HG03139 (cell line): ENCODE results near the gene DUSP8.
"Not testable (repeated sequence)": the region's sequence is repeated elsewhere in the genome, so short reads cannot be mapped to it uniquely, and the experiment has no call there.

Experiments
- ATAC-seq: cut with Tn5 transposase; IDR thresholded peaks from one replicate; pipeline ENCODE4 v1.9.1; 2021; ENCODE audit not compliant: unreplicated experiment

Gene DUSP8

GRCh38 chr11:1589191-1589963, 17.3 kb upstream of the DUSP8 start:
- ATAC-seq = not testable (repeated sequence)

GRCh38 chr11:1586699-1587098, 14.6 kb upstream of the DUSP8 start:
- ATAC-seq = no peak

- ATAC-seq = not testable (repeated sequence)
Observed at GRCh38 chr11:1584661-1585370, 12.7 kb upstream of the DUSP8 start, which contains the start of gene KRTAP5-1. Gene KRTAP5-1, minus strand, starts transcription at chr11:1585283. Its CDS starts 34 bp downstream, at chr11:1585249.

GRCh38 chr11:1582909-1583308, 10.8 kb upstream of the DUSP8 start:
- not testable (repeated sequence) for ATAC-seq

GRCh38 chr11:1581976-1582375, 9.9 kb upstream of the DUSP8 start:
- ATAC-seq = no peak

- no peak for ATAC-seq
Observed at GRCh38 chr11:1576825-1577224, 4.8 kb upstream of the DUSP8 start.

- ATAC-seq = not testable (repeated sequence)
Observed at GRCh38 chr11:1575756-1576155, 3.7 kb upstream of the DUSP8 start.

- ATAC-seq = no peak
Observed at GRCh38 chr11:1574933-1575242, 2.8 kb upstream of the DUSP8 start.

- no peak for ATAC-seq
Observed at GRCh38 chr11:1574238-1574932, 2.3 kb upstream of the DUSP8 start.

- ATAC-seq = no peak
Observed at GRCh38 chr11:1573903-1574237, 1.8 kb upstream of the DUSP8 start.

GRCh38 chr11:1573077-1573902, 1.2 kb upstream of the DUSP8 start:
- no peak for ATAC-seq

- no peak for ATAC-seq
Observed at GRCh38 chr11:1571760-1572196, 293 bp downstream of the DUSP8 start.

- no peak for ATAC-seq
Observed at GRCh38 chr11:1570896-1571759, 943 bp downstream of the DUSP8 start.

- no peak for ATAC-seq
Observed at GRCh38 chr11:1570531-1570895, 1.6 kb downstream of the DUSP8 start.

- ATAC-seq = no peak
Observed at GRCh38 chr11:1570001-1570453, 2.0 kb downstream of the DUSP8 start.

- no peak for ATAC-seq
Observed at GRCh38 chr11:1569251-1569780, 2.8 kb downstream of the DUSP8 start.

- no peak for ATAC-seq
Observed at GRCh38 chr11:1568441-1568911, 3.6 kb downstream of the DUSP8 start.

GRCh38 chr11:1567721-1568100, 4.4 kb downstream of the DUSP8 start:
- ATAC-seq = no peak

- ATAC-seq = no peak
Observed at GRCh38 chr11:1567052-1567720, 4.9 kb downstream of the DUSP8 start.
